ENCODE data around the gene EXOSC10. TPM values are rescaled to one million over a fixed set of nuclear protein-coding genes. Genes with fewer than 3 reads are reported as not detected.
A peak's percentile ranks its signal among the peaks of the same experiment; 100 is the strongest.

Gene EXOSC10
- total and polyA plus RNA-seq, 2 of the 13 experiments (the other 11 are each of a cell fraction or from before 2014, with no cell fraction given): 48.4 to 67.6 TPM

DNA sequence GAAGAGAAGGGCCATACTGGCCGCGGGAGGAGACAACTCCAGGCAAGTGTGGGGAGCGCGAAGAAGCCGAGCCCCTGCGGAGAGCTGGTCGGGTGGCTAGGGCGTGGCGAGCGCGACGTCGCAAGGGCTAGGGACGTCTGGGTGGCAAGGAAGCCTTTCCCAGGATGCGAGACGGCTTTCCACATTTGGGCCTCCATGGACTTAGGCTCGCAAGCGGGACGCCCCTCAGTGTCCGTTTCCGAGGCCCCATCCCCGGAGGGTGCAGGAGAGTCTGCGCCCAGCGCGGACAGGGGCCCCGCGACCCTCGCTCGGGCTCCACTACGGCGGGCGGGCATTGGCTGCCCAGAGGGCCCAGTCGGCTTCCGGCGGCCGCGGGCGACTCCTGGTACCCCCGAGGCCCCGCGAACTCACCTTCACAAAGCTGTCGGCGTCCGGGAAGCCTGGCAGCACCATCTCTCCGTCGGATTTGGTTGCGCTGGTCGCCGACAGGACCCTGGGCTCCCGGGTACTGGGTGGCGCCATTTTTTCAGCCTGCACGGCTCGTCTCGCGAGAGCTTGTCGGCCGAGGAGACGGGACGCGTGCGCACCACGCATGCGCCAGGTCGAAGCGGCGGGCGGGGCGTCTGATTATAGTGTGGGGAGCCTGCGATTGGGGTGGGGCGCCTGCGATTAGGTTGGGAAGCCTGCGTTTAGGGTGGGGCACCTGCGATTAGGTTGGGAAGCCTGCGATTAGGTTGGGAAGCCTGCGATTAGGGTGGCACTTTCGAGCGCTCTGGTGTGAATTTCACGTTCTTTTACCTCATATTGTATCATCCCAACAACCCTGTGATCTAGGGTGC lies at the start of gene EXOSC10 (continued):
- TF ChIP-seq, protein P1, sequence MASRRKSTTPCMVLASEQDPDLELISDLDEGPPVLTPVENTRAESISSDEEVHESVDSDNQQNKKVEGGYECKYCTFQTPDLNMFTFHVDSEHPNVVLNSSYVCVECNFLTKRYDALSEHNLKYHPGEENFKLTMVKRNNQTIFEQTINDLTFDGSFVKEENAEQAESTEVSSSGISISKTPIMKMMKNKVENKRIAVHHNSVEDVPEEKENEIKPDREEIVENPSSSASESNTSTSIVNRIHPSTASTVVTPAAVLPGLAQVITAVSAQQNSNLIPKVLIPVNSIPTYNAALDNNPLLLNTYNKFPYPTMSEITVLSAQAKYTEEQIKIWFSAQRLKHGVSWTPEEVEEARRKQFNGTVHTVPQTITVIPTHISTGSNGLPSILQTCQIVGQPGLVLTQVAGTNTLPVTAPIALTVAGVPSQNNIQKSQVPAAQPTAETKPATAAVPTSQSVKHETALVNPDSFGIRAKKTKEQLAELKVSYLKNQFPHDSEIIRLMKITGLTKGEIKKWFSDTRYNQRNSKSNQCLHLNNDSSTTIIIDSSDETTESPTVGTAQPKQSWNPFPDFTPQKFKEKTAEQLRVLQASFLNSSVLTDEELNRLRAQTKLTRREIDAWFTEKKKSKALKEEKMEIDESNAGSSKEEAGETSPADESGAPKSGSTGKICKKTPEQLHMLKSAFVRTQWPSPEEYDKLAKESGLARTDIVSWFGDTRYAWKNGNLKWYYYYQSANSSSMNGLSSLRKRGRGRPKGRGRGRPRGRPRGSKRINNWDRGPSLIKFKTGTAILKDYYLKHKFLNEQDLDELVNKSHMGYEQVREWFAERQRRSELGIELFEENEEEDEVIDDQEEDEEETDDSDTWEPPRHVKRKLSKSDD (CRISPR knock-in tag; IDR thresholded peaks at IDR 0.05; ENCODE audit: low read depth): no peak
- peak; percentile 44; the same call in 1 of the 2 replicates for TF ChIP-seq ZNF547 (CRISPR knock-in tag; IDR thresholded peaks at IDR 0.05)
- TF ChIP-seq, protein P2, sequence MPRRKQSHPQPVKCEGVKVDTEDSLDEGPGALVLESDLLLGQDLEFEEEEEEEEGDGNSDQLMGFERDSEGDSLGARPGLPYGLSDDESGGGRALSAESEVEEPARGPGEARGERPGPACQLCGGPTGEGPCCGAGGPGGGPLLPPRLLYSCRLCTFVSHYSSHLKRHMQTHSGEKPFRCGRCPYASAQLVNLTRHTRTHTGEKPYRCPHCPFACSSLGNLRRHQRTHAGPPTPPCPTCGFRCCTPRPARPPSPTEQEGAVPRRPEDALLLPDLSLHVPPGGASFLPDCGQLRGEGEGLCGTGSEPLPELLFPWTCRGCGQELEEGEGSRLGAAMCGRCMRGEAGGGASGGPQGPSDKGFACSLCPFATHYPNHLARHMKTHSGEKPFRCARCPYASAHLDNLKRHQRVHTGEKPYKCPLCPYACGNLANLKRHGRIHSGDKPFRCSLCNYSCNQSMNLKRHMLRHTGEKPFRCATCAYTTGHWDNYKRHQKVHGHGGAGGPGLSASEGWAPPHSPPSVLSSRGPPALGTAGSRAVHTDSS (CRISPR knock-in tag; conservative IDR thresholded peaks at IDR 0.05): no peak; the same call in 1 of the 2 replicates
- peak; percentile 90 for TF ChIP-seq SIN3B (IDR thresholded peaks at IDR 0.05; ENCODE audit: low read length)
- TF ChIP-seq ZFP90 (CRISPR knock-in tag; IDR thresholded peaks at IDR 0.05; ENCODE audit: borderline replicate concordance): peak; percentile 81; the same call in 1 of the 2 replicates
- TF ChIP-seq GABPA (IDR thresholded peaks at IDR 0.05; ENCODE audit: low read depth, low read length): no peak
- TF ChIP-seq GABPA (CRISPR knock-in tag; IDR thresholded peaks at IDR 0.05; ENCODE audit: low read depth): no peak
- TF ChIP-seq GLI4 (CRISPR knock-in tag; IDR thresholded peaks at IDR 0.05; ENCODE audit: borderline replicate concordance): peak; percentile 80
- TF ChIP-seq, protein P3, sequence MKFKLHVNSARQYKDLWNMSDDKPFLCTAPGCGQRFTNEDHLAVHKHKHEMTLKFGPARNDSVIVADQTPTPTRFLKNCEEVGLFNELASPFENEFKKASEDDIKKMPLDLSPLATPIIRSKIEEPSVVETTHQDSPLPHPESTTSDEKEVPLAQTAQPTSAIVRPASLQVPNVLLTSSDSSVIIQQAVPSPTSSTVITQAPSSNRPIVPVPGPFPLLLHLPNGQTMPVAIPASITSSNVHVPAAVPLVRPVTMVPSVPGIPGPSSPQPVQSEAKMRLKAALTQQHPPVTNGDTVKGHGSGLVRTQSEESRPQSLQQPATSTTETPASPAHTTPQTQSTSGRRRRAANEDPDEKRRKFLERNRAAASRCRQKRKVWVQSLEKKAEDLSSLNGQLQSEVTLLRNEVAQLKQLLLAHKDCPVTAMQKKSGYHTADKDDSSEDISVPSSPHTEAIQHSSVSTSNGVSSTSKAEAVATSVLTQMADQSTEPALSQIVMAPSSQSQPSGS (CRISPR knock-in tag; IDR thresholded peaks at IDR 0.05): 0 out of 2 replicates have a peak, but pooled peaks have one; percentile 22
- TF ChIP-seq RBM39 (IDR thresholded peaks at IDR 0.05; ENCODE audit: low read depth, low read length, poor library complexity, severe bottlenecking): peak; percentile 79
- TF ChIP-seq, protein P4, sequence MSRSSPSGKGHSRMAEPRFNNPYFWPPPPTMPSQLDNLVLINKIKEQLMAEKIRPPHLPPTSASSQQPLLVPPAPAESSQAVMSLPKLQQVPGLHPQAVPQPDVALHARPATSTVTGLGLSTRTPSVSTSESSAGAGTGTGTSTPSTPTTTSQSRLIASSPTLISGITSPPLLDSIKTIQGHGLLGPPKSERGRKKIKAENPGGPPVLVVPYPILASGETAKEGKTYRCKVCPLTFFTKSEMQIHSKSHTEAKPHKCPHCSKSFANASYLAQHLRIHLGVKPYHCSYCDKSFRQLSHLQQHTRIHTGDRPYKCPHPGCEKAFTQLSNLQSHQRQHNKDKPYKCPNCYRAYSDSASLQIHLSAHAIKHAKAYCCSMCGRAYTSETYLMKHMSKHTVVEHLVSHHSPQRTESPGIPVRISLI (CRISPR knock-in tag; IDR thresholded peaks at IDR 0.05; ENCODE audit: borderline replicate concordance): peak; percentile 59; the same call in 1 of the 2 replicates
- 0 out of 2 replicates have a peak, but pooled peaks have one; percentile 7 for TF ChIP-seq ZNF292 (CRISPR knock-in tag; IDR thresholded peaks at IDR 0.05; ENCODE audit: borderline replicate concordance, low read depth)
- TF ChIP-seq KMT2B (CRISPR knock-in tag; IDR thresholded peaks at IDR 0.05): peak; percentile 77; the same call in 1 of the 2 replicates
- TF ChIP-seq ZNF766 (CRISPR knock-in tag; IDR thresholded peaks at IDR 0.05; ENCODE audit: borderline replicate concordance): peak; percentile 89; the same call in 1 of the 2 replicates
- TF ChIP-seq TARDBP (CRISPR knock-in tag; IDR thresholded peaks at IDR 0.05): no peak

Data from HepG2 (cell line).